ENCODE results near the gene C2orf80. TPM values are rescaled to one million over a fixed set of nuclear protein-coding genes. Genes with fewer than 3 reads are reported as not detected.

Gene C2orf80
- total and polyA plus RNA-seq, 9 of the 15 experiments (the other 6 are each of a cell fraction or from before 2014, with no cell fraction given) = not detected

DNA sequence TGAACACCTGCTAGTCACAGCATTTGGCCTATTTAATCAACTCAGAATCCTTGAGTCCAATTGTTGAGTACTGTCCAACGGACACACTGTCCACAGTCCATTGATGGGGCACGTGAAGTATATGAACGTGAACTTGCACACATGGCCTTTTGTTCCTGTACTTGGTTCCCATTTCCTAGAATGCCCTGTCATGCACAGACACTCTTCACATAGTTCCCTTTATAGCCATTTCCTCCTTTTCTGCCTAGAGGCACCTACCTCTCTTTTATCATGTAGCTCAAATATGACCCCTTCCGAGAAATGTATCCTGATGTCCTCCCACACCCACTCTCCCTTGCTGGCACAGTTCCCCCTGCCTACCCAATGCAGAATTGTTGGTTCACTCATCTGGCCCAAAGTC lies 17.7 kb downstream of the C2orf80 start (continued):
- TF ChIP-seq HDAC6 (IDR thresholded peaks at IDR 0.05; ENCODE audit: low read depth, low read length) = no peak
- TF ChIP-seq CBX3 (IDR thresholded peaks at IDR 0.05; ENCODE audit: borderline replicate concordance in 1 of 2, low read length in 2 of 2) = no peak
- TF ChIP-seq MYC (IDR thresholded peaks at IDR 0.05; ENCODE audit: low read depth, low read length) = peak; percentile 56; the same call in 1 of the 2 replicates
- no peak for TF ChIP-seq MYC (CRISPR knock-in tag; IDR thresholded peaks at IDR 0.05; ENCODE audit: borderline replicate concordance, low read depth)
- TF ChIP-seq, protein P1, sequence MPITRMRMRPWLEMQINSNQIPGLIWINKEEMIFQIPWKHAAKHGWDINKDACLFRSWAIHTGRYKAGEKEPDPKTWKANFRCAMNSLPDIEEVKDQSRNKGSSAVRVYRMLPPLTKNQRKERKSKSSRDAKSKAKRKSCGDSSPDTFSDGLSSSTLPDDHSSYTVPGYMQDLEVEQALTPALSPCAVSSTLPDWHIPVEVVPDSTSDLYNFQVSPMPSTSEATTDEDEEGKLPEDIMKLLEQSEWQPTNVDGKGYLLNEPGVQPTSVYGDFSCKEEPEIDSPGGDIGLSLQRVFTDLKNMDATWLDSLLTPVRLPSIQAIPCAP (CRISPR knock-in tag; IDR thresholded peaks at IDR 0.05; ENCODE audit: borderline replicate concordance) = no peak
- TF ChIP-seq TAF15 (IDR thresholded peaks at IDR 0.05; ENCODE audit: low read depth, low read length) = no peak
- no peak for TF ChIP-seq FOXA3 (CRISPR knock-in tag; conservative IDR thresholded peaks at IDR 0.05 in 1 of 2, IDR thresholded peaks at IDR 0.05 in 1 of 2)
- TF ChIP-seq NR4A1 (CRISPR knock-in tag; IDR thresholded peaks at IDR 0.05) = no peak
- no peak for TF ChIP-seq NR4A1 (tag; IDR thresholded peaks at IDR 0.05)
- TF ChIP-seq PCBP2 (IDR thresholded peaks at IDR 0.05; ENCODE audit: low read depth, low read length, poor library complexity, severe bottlenecking) = no peak
- TF ChIP-seq CBFB (CRISPR knock-in tag; IDR thresholded peaks at IDR 0.05) = no peak
- peak; percentile 53; the same call in 1 of the 2 replicates for TF ChIP-seq MAFK (IDR thresholded peaks at IDR 0.05; ENCODE audit: low read length)
- no peak for TF ChIP-seq HEY1 (CRISPR knock-in tag; IDR thresholded peaks at IDR 0.05; ENCODE audit: borderline replicate concordance)
- no peak for TF ChIP-seq CREM (IDR thresholded peaks at IDR 0.05; ENCODE audit: low read depth)
- no peak for TF ChIP-seq HNRNPH1 (optimal IDR thresholded peaks at IDR 0.05; ENCODE audit: low read depth, low read length)
- TF ChIP-seq, protein P2, sequence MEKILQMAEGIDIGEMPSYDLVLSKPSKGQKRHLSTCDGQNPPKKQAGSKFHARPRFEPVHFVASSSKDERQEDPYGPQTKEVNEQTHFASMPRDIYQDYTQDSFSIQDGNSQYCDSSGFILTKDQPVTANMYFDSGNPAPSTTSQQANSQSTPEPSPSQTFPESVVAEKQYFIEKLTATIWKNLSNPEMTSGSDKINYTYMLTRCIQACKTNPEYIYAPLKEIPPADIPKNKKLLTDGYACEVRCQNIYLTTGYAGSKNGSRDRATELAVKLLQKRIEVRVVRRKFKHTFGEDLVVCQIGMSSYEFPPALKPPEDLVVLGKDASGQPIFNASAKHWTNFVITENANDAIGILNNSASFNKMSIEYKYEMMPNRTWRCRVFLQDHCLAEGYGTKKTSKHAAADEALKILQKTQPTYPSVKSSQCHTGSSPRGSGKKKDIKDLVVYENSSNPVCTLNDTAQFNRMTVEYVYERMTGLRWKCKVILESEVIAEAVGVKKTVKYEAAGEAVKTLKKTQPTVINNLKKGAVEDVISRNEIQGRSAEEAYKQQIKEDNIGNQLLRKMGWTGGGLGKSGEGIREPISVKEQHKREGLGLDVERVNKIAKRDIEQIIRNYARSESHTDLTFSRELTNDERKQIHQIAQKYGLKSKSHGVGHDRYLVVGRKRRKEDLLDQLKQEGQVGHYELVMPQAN (IDR thresholded peaks at IDR 0.05; ENCODE audit: borderline replicate concordance) = no peak
- TF ChIP-seq SOX6 (IDR thresholded peaks at IDR 0.05) = peak; percentile 93
- no peak for TF ChIP-seq MECOM (CRISPR knock-in tag; IDR thresholded peaks at IDR 0.05)
- TF ChIP-seq, protein P3, sequence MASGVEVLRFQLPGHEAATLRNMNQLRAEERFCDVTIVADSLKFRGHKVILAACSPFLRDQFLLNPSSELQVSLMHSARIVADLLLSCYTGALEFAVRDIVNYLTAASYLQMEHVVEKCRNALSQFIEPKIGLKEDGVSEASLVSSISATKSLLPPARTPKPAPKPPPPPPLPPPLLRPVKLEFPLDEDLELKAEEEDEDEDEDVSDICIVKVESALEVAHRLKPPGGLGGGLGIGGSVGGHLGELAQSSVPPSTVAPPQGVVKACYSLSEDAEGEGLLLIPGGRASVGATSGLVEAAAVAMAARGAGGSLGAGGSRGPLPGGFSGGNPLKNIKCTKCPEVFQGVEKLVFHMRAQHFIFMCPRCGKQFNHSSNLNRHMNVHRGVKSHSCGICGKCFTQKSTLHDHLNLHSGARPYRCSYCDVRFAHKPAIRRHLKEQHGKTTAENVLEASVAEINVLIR (CRISPR knock-in tag; IDR thresholded peaks at IDR 0.05) = no peak
- TF ChIP-seq TAF7 (tag; IDR thresholded peaks at IDR 0.05) = no peak
- no peak for TF ChIP-seq ZNF384 (IDR thresholded peaks at IDR 0.05; ENCODE audit: low read depth, low read length)
- no peak for TF ChIP-seq PHF21A (IDR thresholded peaks at IDR 0.05; ENCODE audit: borderline replicate concordance, low read depth)
- TF ChIP-seq ZFX (CRISPR knock-in tag; IDR thresholded peaks at IDR 0.05) = no peak
- peak; percentile 39; the same call in 1 of the 2 replicates for TF ChIP-seq CC2D1A (IDR thresholded peaks at IDR 0.05)
- TF ChIP-seq RUNX1 (IDR thresholded peaks at IDR 0.05; ENCODE audit: low read depth) = no peak
- TF ChIP-seq, protein P4, sequence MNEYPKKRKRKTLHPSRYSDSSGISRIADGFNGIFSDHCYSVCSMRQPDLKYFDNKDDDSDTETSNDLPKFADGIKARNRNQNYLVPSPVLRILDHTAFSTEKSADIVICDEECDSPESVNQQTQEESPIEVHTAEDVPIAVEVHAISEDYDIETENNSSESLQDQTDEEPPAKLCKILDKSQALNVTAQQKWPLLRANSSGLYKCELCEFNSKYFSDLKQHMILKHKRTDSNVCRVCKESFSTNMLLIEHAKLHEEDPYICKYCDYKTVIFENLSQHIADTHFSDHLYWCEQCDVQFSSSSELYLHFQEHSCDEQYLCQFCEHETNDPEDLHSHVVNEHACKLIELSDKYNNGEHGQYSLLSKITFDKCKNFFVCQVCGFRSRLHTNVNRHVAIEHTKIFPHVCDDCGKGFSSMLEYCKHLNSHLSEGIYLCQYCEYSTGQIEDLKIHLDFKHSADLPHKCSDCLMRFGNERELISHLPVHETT (CRISPR knock-in tag; conservative IDR thresholded peaks at IDR 0.05 in 1 of 2, IDR thresholded peaks at IDR 0.05 in 1 of 2) = no peak

Measured in K562 (cell line).